GM10248 (cell line): ENCODE results near the gene FBLN1.
"Not testable (repeated sequence)": the region's sequence is repeated elsewhere in the genome, so short reads cannot be mapped to it uniquely, and the experiment has no call there.

ENCODE experiments used
- CTCF ChIA-PET: fragments of 300-600 bp; sonication (Branson Sonifier 250); formaldehyde crosslinking; extraction: SDS; loops from one replicate; lab custom pipeline; 2021; ENCODE audit warnings: antibody characterized with exemption; lab: Yijun Ruan, JAX
- POLR2A ChIA-PET: fragments of 350-650 bp; sonication (Branson Sonifier 250); formaldehyde crosslinking; extraction: SDS; loops from one replicate; lab custom pipeline; 2020; ENCODE audit warnings: antibody characterized with exemption; lab: Yijun Ruan, JAX
- DNase-seq: peaks from one replicate; pipeline ENCODE4 v3.0.0; 2012; ENCODE audit errors: extremely low spot score
- TF ChIP-seq, protein P1 (sequence below): IDR thresholded peaks from 2 replicates; pipeline ENCODE4 v1.5.1; 2012; ENCODE audit warnings: mild to moderate bottlenecking, low read depth; ENCODE audit errors: extremely low read depth, missing control alignments, control extremely low read depth

FBLN1 gene

DNA sequence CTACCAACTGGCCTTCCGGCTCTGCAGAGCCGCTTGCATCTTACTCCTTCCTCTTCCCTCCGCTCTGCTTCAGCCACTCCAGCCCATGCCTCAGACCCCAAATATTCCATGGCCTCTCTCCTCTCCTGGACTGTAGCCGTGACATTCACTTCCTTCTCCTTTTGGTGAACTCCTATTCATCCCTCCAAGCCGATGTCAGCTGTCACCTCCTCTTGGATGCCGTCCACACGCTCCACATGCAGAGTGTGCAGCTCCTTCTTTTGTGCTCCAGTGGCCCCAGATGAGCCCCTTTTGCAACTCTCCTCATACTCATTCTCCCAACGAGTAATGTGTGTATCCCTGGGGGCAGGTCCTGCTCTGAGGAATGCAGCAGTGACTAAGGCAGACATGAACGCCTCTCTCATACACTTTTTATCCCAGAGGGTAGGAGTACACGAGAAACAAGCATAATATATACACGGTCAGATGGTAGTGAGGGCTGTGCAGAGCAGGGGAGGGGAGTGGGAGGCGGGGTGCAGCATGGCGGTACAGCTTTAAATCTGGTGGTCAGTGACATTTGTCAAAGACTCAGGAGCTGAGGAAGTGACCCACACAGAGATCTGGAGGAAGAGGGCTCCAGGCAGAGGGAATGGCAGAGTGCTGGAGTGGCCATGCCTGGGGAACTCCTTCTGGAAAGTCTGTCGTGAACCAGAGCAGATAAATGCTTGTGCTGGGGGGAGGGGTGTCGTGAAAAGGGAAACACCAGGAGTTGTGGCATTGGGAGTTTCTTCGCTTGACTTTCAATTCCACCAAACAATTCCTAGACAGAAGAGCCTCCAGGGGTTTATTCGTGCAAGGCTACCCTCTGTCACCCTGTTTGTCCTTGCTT is 85.2 kb downstream of the FBLN1 start:
- ChIA-PET POLR2A (no interaction called here), CTCF (no interaction called here)
- TF ChIP-seq, protein P1, sequence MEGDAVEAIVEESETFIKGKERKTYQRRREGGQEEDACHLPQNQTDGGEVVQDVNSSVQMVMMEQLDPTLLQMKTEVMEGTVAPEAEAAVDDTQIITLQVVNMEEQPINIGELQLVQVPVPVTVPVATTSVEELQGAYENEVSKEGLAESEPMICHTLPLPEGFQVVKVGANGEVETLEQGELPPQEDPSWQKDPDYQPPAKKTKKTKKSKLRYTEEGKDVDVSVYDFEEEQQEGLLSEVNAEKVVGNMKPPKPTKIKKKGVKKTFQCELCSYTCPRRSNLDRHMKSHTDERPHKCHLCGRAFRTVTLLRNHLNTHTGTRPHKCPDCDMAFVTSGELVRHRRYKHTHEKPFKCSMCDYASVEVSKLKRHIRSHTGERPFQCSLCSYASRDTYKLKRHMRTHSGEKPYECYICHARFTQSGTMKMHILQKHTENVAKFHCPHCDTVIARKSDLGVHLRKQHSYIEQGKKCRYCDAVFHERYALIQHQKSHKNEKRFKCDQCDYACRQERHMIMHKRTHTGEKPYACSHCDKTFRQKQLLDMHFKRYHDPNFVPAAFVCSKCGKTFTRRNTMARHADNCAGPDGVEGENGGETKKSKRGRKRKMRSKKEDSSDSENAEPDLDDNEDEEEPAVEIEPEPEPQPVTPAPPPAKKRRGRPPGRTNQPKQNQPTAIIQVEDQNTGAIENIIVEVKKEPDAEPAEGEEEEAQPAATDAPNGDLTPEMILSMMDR = no peak
- no peak for DNase-seq

GRCh38 chr22:45589556-45589955 is 86.9 kb downstream of the FBLN1 start:
- DNase-seq = no peak
- POLR2A ChIA-PET = no interaction called here
- CTCF ChIA-PET = no interaction called here
- TF ChIP-seq, protein P1 = no peak

DNA sequence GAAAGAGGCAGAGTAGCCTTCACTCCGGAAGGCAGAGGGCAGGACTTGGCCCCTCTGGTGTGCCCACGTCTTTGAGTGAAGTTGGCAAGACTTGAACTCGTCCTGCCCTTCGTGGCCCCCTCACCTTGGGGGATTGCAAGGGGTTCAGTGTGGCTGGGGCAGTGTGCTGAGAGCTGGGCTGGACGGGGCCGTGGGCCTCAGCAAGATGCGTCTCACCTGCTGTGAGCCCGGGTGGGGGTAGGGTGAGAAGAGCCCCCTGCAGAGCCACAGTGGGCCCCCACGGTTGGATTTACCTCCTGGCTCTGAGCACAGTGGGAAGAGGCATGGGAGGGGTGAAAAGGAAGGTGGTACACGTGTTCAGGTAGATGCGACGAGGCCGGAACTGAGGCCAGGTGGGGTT is 87.6 kb downstream of the FBLN1 start:
- POLR2A ChIA-PET = no interaction called here
- TF ChIP-seq, protein P1 = no peak
- CTCF ChIA-PET = no interaction called here
- DNase-seq = no peak

GRCh38 chr22:45591633-45592213 is 89.0 kb downstream of the FBLN1 start:
- POLR2A ChIA-PET = not testable (repeated sequence)
- CTCF ChIA-PET = interaction anchor here (0.8 to 1.2 kb wide), 2 partner anchors 12 to 23 kb away, joined by 3 to 4 read pairs; no protein-coding TSS in a partner anchor

DNA sequence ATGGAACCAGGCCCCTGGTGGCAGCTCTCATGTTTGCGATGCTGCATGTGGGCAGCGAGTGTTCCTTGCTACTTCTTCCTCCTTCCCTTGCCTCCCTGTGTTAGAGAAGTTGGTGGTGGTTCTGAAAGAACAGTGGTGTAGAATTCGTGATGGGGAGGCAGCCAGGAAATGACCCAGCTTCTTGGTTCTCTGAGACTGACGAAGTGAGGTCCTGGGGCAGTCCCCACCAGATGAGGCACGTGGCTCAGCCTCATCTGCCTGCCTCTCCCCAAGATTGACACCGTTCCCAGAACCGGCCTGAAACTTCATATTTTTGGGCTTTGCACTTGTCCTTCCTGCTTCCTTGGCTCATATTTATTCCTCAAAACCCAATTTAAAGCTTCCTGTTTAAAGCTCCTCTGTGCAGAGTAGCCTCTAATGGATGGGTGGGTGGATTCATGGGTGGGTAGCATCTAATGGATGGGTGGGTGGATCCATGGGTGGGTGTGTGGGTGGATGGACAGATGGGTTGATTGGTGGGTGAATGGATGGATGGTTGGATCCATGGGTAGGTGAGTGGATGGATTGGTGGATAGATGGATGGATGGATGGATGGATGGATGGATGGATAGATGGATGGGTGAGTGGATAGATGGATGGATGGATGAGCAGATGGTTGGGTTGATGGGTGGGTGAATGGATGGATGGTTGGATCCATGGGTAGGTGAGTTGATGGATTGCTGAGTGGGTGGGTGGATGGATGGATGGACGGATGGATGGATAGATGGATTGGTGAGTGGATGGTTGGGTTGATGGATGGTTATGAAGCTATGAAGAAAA is 91.6 kb downstream of the FBLN1 start:
- POLR2A ChIA-PET = no interaction called here
- CTCF ChIA-PET = interaction anchor here (1.1 kb wide), 1 partner anchor 21 kb away, joined by 3 read pairs; no protein-coding TSS in a partner anchor
- DNase-seq = no peak
- TF ChIP-seq, protein P1 = no peak

More at GRCh38 chr22:45591633-45592213, 89.0 kb downstream of the FBLN1 start:
- DNase-seq = not testable (repeated sequence)

DNA sequence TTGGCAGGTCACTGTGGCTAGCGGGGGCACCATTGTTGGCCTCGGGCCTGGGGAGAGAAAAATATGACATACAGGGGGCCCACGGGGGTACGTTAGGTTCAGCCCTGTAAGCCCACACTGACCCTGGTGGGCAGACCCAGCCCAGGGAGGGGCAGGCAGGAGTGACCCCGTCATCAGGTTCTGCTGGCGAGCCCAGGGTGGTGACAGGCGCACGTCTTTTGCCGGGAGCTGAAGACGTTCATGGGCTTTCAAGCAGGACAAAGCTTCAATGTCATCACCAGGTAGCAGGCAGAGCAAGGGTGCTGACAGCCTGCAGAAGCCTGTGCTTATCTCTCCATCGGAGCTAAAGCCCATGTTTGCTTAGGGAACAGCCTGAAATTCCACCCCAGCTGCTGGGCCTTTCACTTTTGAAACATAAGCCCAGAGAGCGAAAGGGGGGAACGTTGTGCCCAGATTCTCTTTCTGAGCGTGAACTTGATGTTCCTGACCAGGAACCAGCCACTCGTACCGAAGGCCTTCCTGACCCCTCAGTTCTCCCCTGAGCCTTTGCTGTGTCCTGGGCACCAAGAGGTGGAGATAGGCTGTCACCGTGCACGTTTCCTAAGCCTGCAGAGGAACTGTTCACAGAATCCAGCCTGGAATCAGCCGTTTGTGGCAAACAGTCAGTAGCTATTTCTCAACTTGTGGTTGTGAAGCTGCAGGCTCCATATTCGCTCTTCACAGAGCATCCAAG is 94.9 kb downstream of the FBLN1 start:
- TF ChIP-seq, protein P1 = no peak
- CTCF ChIA-PET = no interaction called here
- no peak for DNase-seq
- POLR2A ChIA-PET = no interaction called here
